LNCAP (cell line): Measurements from ENCODE around the gene DCC.

Experiments used
- CTCF ChIP-seq: fragments of 450-650 bp; IDR thresholded peaks from 2 replicates; pipeline ENCODE4 v1.5.1; 2017; ENCODE audit warnings: mild to moderate bottlenecking

DCC gene

GRCh38 chr18:52427521-52428175 lies 87.7 kb downstream of the DCC start:
- no peak for TF ChIP-seq CTCF

GRCh38 chr18:52431683-52432082 lies 91.7 kb downstream of the DCC start:
- TF ChIP-seq CTCF = no peak

- no peak for TF ChIP-seq CTCF
Measured at GRCh38 chr18:52433797-52434196, 93.8 kb downstream of the DCC start.

- TF ChIP-seq CTCF = no peak
Measured at GRCh38 chr18:52435301-52435700, 95.3 kb downstream of the DCC start.

- TF ChIP-seq CTCF = no peak
Measured at GRCh38 chr18:52437161-52437560, 97.2 kb downstream of the DCC start.

GRCh38 chr18:52439457-52439856 lies 99.5 kb downstream of the DCC start:
- no peak for TF ChIP-seq CTCF

- no peak for TF ChIP-seq CTCF
Measured at GRCh38 chr18:52441794-52442193, 101.8 kb downstream of the DCC start.

- TF ChIP-seq CTCF = no peak
Measured at GRCh38 chr18:52442686-52443085, 102.7 kb downstream of the DCC start.
